Lower lobe of right lung (tissue), 2 donors: ENCODE data around the gene HEXIM2. TPM values are rescaled to one million over a fixed set of nuclear protein-coding genes. Genes with fewer than 3 reads are reported as not detected.

ENCODE experiments used
- ATAC-seq, 2 donors: fragments of 200-7000 bp; cut with Tn5 transposase; one replicate each; pipeline ENCODE4 v1.9.1; 2020 to 2022; ENCODE audit warnings: mild to moderate bottlenecking in 2 of 2, moderate library complexity in 2 of 2
- DNase-seq: peaks from one replicate; pipeline ENCODE4 v3.0.0-alpha.2; 2020
- H3K27ac ChIP-seq: fragments of 200-600 bp; one replicate; pipeline ENCODE4 v1.8.0; 2022
- H3K27me3 ChIP-seq: fragments of 200-600 bp; one replicate; pipeline ENCODE4 v1.8.0; 2022; ENCODE audit warnings: low read depth
- H3K36me3 ChIP-seq: fragments of 200-600 bp; one replicate; pipeline ENCODE4 v1.8.0; 2022; ENCODE audit warnings: mild to moderate bottlenecking
- H3K4me1 ChIP-seq: fragments of 200-600 bp; one replicate; pipeline ENCODE4 v1.8.0; 2022
- H3K4me3 ChIP-seq: fragments of 200-600 bp; one replicate; pipeline ENCODE4 v1.8.0; 2022; ENCODE audit warnings: mild to moderate bottlenecking
- H3K9me3 ChIP-seq: fragments of 200-600 bp; one replicate; pipeline ENCODE4 v1.8.0; 2022
- intact Hi-C: fragments of 100-400 bp; cut with DNase I; formaldehyde crosslinking; loops from one replicate; pipeline ENCODE4 v1.11.0; 2022
- total RNA-seq: library from RNA; stranded (reverse); fragmentation: NEBNext Ultra II Directional; extraction: Animal tissue kit (Norgen Biotek cat#: 25700); gene quantifications from one replicate; pipeline ENCODE4 v1.2.1, GENCODE V29; 2021
- TF ChIP-seq, protein P1 (sequence below): fragments of 200-600 bp; IDR thresholded peaks from one replicate; pipeline ENCODE4 v1.8.0; 2022; ENCODE audit warnings: antibody characterized with exemption, mild to moderate bottlenecking
- donor health status: DM: no; HTN: yes; CAD: no; lungs with severe emphysema.

Gene HEXIM2
- total RNA-seq, 1 donor from 2014 or later = 6.4 TPM

DNA sequence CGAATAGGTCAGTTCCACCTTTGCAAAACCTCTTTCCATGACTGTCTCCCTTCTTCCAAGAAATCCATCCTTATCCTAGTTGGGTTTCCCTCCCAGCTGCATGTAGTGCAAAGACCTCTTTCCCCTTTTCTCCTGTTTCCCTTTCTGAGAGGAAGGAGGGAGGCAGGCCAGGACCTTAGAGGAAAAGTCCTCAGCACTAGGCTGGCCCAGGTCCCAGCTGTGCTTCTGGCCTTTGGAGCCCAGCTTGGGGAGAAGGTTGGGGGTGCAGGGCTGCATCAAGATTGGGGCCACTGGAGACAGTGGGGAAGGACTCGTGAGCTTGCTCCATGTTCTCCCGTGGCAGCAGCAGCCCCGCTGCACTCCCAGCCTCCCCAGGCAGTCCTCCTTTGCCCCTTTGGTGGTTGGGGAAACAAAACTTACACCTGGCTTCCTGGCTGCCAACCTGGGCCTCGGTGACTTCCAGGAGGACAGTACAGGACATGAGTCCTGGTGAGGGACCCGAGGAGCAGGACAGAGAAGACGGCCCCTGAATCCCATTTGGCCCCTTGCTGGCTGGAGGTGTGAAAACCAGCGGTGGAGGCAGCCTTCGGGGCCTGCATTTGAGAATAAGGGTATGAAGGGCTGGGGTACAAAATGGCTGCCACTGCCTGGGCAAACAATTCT, 481 bp downstream of the HEXIM2 start:
- no peaks in the 10 kb centered on the region for H3K9me3 ChIP-seq
- no peaks in the 10 kb centered on the region for H3K36me3 ChIP-seq
- ATAC-seq = no peak
- H3K27ac ChIP-seq = peak overlapping the region; percentile 72
- no peaks in the 10 kb centered on the region for H3K27me3 ChIP-seq
- H3K4me3 ChIP-seq = peak overlapping the region; percentile 94
- H3K4me1 ChIP-seq = peaks cover 47% of the 10 kb centered on the region
- DNase-seq = peak; percentile 56
- intact Hi-C loops = no loop called here
- TF ChIP-seq, protein P1, sequence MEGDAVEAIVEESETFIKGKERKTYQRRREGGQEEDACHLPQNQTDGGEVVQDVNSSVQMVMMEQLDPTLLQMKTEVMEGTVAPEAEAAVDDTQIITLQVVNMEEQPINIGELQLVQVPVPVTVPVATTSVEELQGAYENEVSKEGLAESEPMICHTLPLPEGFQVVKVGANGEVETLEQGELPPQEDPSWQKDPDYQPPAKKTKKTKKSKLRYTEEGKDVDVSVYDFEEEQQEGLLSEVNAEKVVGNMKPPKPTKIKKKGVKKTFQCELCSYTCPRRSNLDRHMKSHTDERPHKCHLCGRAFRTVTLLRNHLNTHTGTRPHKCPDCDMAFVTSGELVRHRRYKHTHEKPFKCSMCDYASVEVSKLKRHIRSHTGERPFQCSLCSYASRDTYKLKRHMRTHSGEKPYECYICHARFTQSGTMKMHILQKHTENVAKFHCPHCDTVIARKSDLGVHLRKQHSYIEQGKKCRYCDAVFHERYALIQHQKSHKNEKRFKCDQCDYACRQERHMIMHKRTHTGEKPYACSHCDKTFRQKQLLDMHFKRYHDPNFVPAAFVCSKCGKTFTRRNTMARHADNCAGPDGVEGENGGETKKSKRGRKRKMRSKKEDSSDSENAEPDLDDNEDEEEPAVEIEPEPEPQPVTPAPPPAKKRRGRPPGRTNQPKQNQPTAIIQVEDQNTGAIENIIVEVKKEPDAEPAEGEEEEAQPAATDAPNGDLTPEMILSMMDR = no peak

DNA sequence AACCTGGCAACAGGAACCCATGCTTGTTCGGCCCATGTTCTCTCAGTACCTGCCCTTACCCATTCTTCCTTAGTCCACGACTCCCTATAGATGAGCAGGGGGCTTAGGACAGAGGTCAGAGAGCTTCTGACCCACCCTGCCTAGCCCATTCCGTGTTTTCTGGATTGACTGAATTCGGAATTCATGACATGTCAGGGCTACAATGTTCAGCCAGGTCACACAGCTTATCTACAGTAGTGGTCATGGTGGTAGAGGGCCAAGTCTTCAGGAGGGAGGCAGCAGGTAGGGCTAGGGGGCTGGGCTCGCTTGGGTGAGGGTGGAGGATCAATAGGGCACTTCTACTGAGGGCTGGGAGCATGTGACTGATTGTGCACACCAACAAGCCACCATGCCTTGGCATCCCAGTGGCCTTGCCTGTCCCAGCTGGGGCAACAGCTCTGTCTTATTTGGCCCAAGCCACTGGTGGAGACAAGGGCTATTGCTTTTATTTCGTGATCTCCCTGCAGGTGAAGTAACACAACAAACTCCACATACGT, 3.1 kb downstream of the HEXIM2 start:
- peaks cover 21% of the 10 kb centered on the region for H3K4me1 ChIP-seq
- H3K27ac ChIP-seq = no peak overlapping the region
- no peaks in the 10 kb centered on the region for H3K36me3 ChIP-seq
- no peaks in the 10 kb centered on the region for H3K27me3 ChIP-seq
- intact Hi-C loops = no loop called here
- H3K9me3 ChIP-seq = no peaks in the 10 kb centered on the region
- TF ChIP-seq, protein P1 = no peak
- DNase-seq (no peak), ATAC-seq (no peak)
- H3K4me3 ChIP-seq = no peak overlapping the region

GRCh38 chr17:45168991-45169752, 7.5 kb downstream of the HEXIM2 start:
- H3K9me3 ChIP-seq = no peaks in the 10 kb centered on the region
- no peak overlapping the region for H3K27ac ChIP-seq
- H3K36me3 ChIP-seq = no peaks in the 10 kb centered on the region
- no peak for DNase-seq
- H3K27me3 ChIP-seq = no peaks in the 10 kb centered on the region
- H3K4me3 ChIP-seq = no peak overlapping the region
- intact Hi-C loops = no loop called here
- no peak for ATAC-seq
- TF ChIP-seq, protein P1 = no peak
- H3K4me1 ChIP-seq = peaks cover 37% of the 10 kb centered on the region

DNA sequence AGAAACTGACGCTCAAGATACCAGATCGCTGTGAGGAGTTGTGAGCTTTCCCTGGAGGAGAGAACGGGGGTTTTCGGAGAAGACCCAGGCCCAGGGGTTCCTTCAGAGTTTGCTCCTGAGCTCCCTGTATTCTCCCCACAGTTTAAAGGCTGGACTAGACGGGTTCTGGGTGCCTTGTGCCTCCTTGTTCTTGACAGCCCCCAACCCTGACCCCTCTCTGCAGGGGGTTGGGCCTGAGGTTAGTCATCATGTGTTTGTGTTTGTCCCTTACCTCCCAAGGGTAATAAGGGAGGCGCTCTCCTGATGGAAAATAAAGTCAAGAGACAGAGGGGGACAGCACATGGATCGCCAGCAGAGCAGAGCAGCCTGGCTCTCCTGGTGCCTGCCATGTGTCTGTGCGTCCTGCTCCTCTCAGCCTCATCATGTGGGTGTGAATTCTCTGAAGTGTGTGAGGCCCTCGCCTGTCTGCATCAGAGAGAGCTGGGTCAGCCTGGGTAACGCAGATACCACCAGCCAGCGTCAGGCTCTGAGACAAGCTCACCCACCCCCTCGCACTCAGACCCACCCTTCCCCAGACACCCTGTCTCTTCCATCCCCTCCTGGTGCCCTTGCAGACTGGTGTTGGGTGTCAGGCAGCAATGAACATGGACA, 8.7 kb downstream of the HEXIM2 start:
- intact Hi-C loops = no loop called here
- DNase-seq (no peak), ATAC-seq (no peak)
- Histone ChIP-seq H3K4me3 (no peak overlapping the region), H3K4me1 (peaks cover 34% of the 10 kb centered on the region), H3K9me3 (no peaks in the 10 kb centered on the region), H3K27me3 (no peaks in the 10 kb centered on the region), H3K36me3 (no peaks in the 10 kb centered on the region), H3K27ac (peak overlapping the region; percentile 90)
- TF ChIP-seq, protein P1 = no peak

GRCh38 chr17:45170931-45171337, 9.3 kb downstream of the HEXIM2 start:
- H3K4me3 ChIP-seq = peak overlapping the region; percentile 46
- TF ChIP-seq, protein P1 = no peak
- ATAC-seq = peak; percentile 60 to 72

More at GRCh38 chr17:45170931-45171337, 9.3 kb downstream of the HEXIM2 start:
- intact Hi-C loops = no loop called here
- Histone ChIP-seq H3K27me3 (no peaks in the 10 kb centered on the region), H3K36me3 (no peaks in the 10 kb centered on the region), H3K27ac (peak overlapping the region; percentile 90), H3K4me1 (peaks cover 34% of the 10 kb centered on the region), H3K9me3 (no peaks in the 10 kb centered on the region)
- DNase-seq = peak; percentile 73
